ENCODE measurements around the gene ZFP36.

GRCh38 chr19:39434123-39435076, 27.8 kb downstream of the ZFP36 start:
- TF ChIP-seq, protein P1, sequence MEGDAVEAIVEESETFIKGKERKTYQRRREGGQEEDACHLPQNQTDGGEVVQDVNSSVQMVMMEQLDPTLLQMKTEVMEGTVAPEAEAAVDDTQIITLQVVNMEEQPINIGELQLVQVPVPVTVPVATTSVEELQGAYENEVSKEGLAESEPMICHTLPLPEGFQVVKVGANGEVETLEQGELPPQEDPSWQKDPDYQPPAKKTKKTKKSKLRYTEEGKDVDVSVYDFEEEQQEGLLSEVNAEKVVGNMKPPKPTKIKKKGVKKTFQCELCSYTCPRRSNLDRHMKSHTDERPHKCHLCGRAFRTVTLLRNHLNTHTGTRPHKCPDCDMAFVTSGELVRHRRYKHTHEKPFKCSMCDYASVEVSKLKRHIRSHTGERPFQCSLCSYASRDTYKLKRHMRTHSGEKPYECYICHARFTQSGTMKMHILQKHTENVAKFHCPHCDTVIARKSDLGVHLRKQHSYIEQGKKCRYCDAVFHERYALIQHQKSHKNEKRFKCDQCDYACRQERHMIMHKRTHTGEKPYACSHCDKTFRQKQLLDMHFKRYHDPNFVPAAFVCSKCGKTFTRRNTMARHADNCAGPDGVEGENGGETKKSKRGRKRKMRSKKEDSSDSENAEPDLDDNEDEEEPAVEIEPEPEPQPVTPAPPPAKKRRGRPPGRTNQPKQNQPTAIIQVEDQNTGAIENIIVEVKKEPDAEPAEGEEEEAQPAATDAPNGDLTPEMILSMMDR (IDR thresholded peaks at IDR 0.05): no peak
- TF ChIP-seq POLR2AphosphoS5 (IDR thresholded peaks at IDR 0.05; ENCODE audit: low read depth, low read length): no peak
- no peak for TF ChIP-seq SIN3A (IDR thresholded peaks at IDR 0.05; ENCODE audit: borderline replicate concordance, insufficient read depth, low read depth, low read length)
